K562 (cell line): ENCODE results near the gene IDNK. TPM values are rescaled to one million over a fixed set of nuclear protein-coding genes. Genes with fewer than 3 reads are reported as not detected.
A peak's percentile ranks its signal among the peaks of the same experiment; 100 is the strongest.

Source experiments
- EWSR1 ChIP-seq: fragments of 450-650 bp; IDR thresholded peaks from 2 replicates; pipeline ENCODE4 v1.6.1; 2018; ENCODE audit warnings: borderline replicate concordance, mild to moderate bottlenecking, low read depth, moderate library complexity; ENCODE audit not compliant: partially characterized antibody
- MCM5 ChIP-seq: fragments of 450-650 bp; IDR thresholded peaks from 2 replicates; pipeline ENCODE4 v1.6.1; 2016; ENCODE audit warnings: low read depth
- POLR2H ChIP-seq: IDR thresholded peaks from 2 replicates; pipeline ENCODE4 v1.6.1; 2016; ENCODE audit warnings: missing genetic modification characterization, low read depth, mild to moderate bottlenecking, control low read depth, missing compliant biosample characterization, moderate library complexity
- POLR3G ChIP-seq: IDR thresholded peaks from 2 replicates; pipeline ENCODE4 v1.6.1; 2011; ENCODE audit not compliant: insufficient read length, insufficient replicate concordance; ENCODE audit errors: extremely low read depth
- TEAD2 ChIP-seq: fragments of 450-650 bp; IDR thresholded peaks from 2 replicates; pipeline ENCODE4 v1.6.1; 2016; ENCODE audit warnings: missing genetic modification characterization, control low read depth, missing compliant biosample characterization
- ZNF561 ChIP-seq: fragments of 450-650 bp; formaldehyde crosslinking; conservative IDR thresholded peaks from 2 replicates; pipeline ENCODE4 v1.4.0; 2020; ENCODE audit warnings: mild to moderate bottlenecking, moderate library complexity
- polyA plus RNA-seq, 8 experiments: library from polyadenylated mRNA; depleted of rRNA in 4 of 8; stranded (reverse) in 5 of 8; unstranded in 3 of 8; fragments of >200 nt; fragmentation: Nextera tagmentation in 2 of 8; fragmentation: Illumina TruSeq in 1 of 8; extraction: Ambion mirVana in 2 of 8; extraction: Trizol in 1 of 8; gene quantifications; 2 replicates each; pipeline versions ENCODE4 v1.2.1 to v1.2.3, GENCODE V29; 2011 to 2014; ENCODE audit warnings: inconsistent platforms in 1 of 8, missing spikeins in 1 of 8
- total RNA-seq, 7 experiments: library from RNA; depleted of rRNA in 6 of 7; stranded (reverse); fragments of >200 nt in 6 of 7; fragmentation: Illumina TruSeq in 2 of 7; extraction: Trizol in 2 of 7; gene quantifications; 2 replicates each; pipeline versions ENCODE4 v1.2.1 to v1.2.3, GENCODE V29; 2011 to 2021; ENCODE audit warnings: low replicate concordance in 1 of 7
- TF ChIP-seq, protein P1 (sequence below): sonication (generic); formaldehyde crosslinking; IDR thresholded peaks from 2 replicates; pipeline ENCODE4 v1.8.1; 2023; ENCODE audit warnings: missing genetic modification reagents, mild to moderate bottlenecking, borderline replicate concordance
- TF ChIP-seq, protein P2 (sequence below): fragments of 450-650 bp; formaldehyde crosslinking; IDR thresholded peaks from 2 replicates; pipeline ENCODE4 v1.4.0; 2020; ENCODE audit warnings: mild to moderate bottlenecking
- TF ChIP-seq, protein P3 (sequence below), 3 experiments: IDR thresholded peaks in 2 of 3; conservative IDR thresholded peaks in 1 of 3; 2 replicates each; pipeline ENCODE4 v1.5.1; 2011 to 2012; ENCODE audit warnings: low read length in 3 of 3, mild to moderate bottlenecking in 3 of 3, control low read depth in 2 of 3, improper control_type of control experiment in 1 of 3, inconsistent platforms in 1 of 3, low read depth in 1 of 3, mixed read lengths in 1 of 3, moderate library complexity in 1 of 3; ENCODE audit not compliant: insufficient read depth in 2 of 3

Gene IDNK
- total and polyA plus RNA-seq, 9 of the 15 experiments (the other 6 are each of a cell fraction or from before 2014, with no cell fraction given), result 0.41 to 1.1 (median 0.55) TPM

DNA sequence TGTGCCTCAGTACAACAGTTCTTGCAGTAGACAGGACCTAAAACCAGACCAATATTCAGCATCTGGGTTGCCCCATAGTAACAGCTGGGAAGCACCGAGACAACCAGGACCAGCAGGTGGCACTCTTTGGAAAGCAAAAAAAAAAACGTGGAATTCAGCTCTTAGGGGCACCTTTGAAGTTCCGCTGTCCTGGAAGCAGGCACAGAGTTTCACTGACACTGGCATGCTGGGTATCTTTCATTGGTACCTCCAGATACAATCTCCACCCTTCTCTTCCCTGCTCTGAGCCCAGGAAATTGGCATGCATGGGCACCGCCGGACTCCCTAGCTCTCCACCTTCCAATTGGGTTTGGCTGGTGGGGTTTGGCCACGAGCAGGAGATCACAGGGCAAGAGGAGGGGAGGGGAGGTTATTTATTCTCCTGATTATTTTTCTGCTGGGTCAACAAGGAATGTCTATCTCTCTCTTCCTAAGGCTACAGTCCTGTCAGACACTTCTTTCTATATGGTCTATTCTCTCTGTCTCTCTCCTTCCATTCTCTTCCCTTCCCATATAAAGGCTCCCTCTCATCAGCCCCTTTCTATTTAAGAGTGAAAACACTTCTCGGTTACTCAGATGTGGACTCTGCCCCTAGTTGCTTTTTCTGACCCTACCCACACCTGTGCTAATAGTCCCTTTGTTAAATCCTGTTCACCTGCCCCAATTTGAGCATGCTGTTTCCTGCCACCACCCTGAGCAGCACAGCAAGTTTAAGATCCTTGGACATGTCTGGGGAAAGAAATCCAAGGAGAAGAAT, 1.9 kb upstream of the IDNK start (continued):
- TF ChIP-seq, protein P1, sequence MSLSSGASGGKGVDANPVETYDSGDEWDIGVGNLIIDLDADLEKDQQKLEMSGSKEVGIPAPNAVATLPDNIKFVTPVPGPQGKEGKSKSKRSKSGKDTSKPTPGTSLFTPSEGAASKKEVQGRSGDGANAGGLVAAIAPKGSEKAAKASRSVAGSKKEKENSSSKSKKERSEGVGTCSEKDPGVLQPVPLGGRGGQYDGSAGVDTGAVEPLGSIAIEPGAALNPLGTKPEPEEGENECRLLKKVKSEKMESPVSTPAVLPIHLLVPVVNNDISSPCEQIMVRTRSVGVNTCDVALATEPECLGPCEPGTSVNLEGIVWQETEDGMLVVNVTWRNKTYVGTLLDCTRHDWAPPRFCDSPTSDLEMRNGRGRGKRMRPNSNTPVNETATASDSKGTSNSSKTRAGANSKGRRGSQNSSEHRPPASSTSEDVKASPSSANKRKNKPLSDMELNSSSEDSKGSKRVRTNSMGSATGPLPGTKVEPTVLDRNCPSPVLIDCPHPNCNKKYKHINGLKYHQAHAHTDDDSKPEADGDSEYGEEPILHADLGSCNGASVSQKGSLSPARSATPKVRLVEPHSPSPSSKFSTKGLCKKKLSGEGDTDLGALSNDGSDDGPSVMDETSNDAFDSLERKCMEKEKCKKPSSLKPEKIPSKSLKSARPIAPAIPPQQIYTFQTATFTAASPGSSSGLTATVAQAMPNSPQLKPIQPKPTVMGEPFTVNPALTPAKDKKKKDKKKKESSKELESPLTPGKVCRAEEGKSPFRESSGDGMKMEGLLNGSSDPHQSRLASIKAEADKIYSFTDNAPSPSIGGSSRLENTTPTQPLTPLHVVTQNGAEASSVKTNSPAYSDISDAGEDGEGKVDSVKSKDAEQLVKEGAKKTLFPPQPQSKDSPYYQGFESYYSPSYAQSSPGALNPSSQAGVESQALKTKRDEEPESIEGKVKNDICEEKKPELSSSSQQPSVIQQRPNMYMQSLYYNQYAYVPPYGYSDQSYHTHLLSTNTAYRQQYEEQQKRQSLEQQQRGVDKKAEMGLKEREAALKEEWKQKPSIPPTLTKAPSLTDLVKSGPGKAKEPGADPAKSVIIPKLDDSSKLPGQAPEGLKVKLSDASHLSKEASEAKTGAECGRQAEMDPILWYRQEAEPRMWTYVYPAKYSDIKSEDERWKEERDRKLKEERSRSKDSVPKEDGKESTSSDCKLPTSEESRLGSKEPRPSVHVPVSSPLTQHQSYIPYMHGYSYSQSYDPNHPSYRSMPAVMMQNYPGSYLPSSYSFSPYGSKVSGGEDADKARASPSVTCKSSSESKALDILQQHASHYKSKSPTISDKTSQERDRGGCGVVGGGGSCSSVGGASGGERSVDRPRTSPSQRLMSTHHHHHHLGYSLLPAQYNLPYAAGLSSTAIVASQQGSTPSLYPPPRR, result no peak
- no peak for TF ChIP-seq POLR2H
- TF ChIP-seq EWSR1, result no peak
- TF ChIP-seq, protein P2, sequence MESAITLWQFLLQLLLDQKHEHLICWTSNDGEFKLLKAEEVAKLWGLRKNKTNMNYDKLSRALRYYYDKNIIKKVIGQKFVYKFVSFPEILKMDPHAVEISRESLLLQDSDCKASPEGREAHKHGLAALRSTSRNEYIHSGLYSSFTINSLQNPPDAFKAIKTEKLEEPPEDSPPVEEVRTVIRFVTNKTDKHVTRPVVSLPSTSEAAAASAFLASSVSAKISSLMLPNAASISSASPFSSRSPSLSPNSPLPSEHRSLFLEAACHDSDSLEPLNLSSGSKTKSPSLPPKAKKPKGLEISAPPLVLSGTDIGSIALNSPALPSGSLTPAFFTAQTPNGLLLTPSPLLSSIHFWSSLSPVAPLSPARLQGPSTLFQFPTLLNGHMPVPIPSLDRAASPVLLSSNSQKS (CRISPR knock-in tag), result no peak
- TF ChIP-seq ZNF561, result no peak
- no peak for TF ChIP-seq TEAD2 (tag)
- no peak for TF ChIP-seq MCM5
- TF ChIP-seq POLR3G, result no peak
- TF ChIP-seq, protein P3, sequence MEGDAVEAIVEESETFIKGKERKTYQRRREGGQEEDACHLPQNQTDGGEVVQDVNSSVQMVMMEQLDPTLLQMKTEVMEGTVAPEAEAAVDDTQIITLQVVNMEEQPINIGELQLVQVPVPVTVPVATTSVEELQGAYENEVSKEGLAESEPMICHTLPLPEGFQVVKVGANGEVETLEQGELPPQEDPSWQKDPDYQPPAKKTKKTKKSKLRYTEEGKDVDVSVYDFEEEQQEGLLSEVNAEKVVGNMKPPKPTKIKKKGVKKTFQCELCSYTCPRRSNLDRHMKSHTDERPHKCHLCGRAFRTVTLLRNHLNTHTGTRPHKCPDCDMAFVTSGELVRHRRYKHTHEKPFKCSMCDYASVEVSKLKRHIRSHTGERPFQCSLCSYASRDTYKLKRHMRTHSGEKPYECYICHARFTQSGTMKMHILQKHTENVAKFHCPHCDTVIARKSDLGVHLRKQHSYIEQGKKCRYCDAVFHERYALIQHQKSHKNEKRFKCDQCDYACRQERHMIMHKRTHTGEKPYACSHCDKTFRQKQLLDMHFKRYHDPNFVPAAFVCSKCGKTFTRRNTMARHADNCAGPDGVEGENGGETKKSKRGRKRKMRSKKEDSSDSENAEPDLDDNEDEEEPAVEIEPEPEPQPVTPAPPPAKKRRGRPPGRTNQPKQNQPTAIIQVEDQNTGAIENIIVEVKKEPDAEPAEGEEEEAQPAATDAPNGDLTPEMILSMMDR (IDR thresholded peaks at IDR 0.05 in 2 of 3, conservative IDR thresholded peaks at IDR 0.05 in 1 of 3; ENCODE audit: insufficient read depth in 2 of 3, low read depth in 1 of 3, low read length in 3 of 3), result peak; percentile 53 to 68 (median 65); a peak in 5 of 6 replicates
